ENCODE measurements around the gene LEMD2.

The LEMD2 gene

GRCh38 chr6:33732817-33733708, 55.9 kb downstream of the LEMD2 start:
- DNase-seq = no peak

GRCh38 chr6:33732385-33732784, 56.5 kb downstream of the LEMD2 start:
- no peak for DNase-seq

- no peak for DNase-seq
Measured at GRCh38 chr6:33731751-33732282, 57.1 kb downstream of the LEMD2 start.

- DNase-seq = no peak
Measured at GRCh38 chr6:33731035-33731434, 57.9 kb downstream of the LEMD2 start.

GRCh38 chr6:33730611-33731010, 58.3 kb downstream of the LEMD2 start:
- no peak for DNase-seq

- no peak for DNase-seq
Measured at GRCh38 chr6:33729059-33729458, 59.9 kb downstream of the LEMD2 start.

GRCh38 chr6:33728438-33728837, 60.5 kb downstream of the LEMD2 start:
- DNase-seq = no peak

GRCh38 chr6:33727932-33728331, 61.0 kb downstream of the LEMD2 start:
- DNase-seq = no peak

GRCh38 chr6:33727126-33727525, 61.8 kb downstream of the LEMD2 start:
- no peak for DNase-seq

GRCh38 chr6:33726696-33727095, 62.2 kb downstream of the LEMD2 start:
- no peak for DNase-seq

- DNase-seq = no peak
Measured at GRCh38 chr6:33725891-33726673, 62.8 kb downstream of the LEMD2 start.

GRCh38 chr6:33725222-33725621, 63.7 kb downstream of the LEMD2 start:
- DNase-seq = no peak

GRCh38 chr6:33724102-33725023, 64.6 kb downstream of the LEMD2 start:
- no peak for DNase-seq

GRCh38 chr6:33723371-33724085, 65.4 kb downstream of the LEMD2 start:
- DNase-seq = no peak

GRCh38 chr6:33722103-33722623, 66.8 kb downstream of the LEMD2 start:
- no peak for DNase-seq

GRCh38 chr6:33721508-33721907, 67.4 kb downstream of the LEMD2 start:
- no peak for DNase-seq
